MG63 (cell line): ENCODE data around the gene PAF1. TPM values are rescaled to one million over a fixed set of nuclear protein-coding genes. Genes with fewer than 3 reads are reported as not detected.

ENCODE experiments used
- DNase-seq: peaks from one replicate; pipeline ENCODE4 v3.0.0-alpha.2; 2020
- H3K27me3 ChIP-seq: fragments of 250-450 bp; sonication (Bioruptor Pico); 2 replicates; pipeline ENCODE4 v1.5.1; 2020; ENCODE audit warnings: mild to moderate bottlenecking, moderate library complexity
- H3K36me3 ChIP-seq: fragments of 250-450 bp; sonication (Bioruptor Pico); 2 replicates; pipeline ENCODE4 v1.5.1; 2020; ENCODE audit warnings: mild to moderate bottlenecking, moderate library complexity
- H3K4me3 ChIP-seq: fragments of 250-450 bp; sonication (Bioruptor Pico); 2 replicates; pipeline ENCODE4 v1.5.1; 2020; ENCODE audit warnings: mild to moderate bottlenecking, moderate library complexity
- H3K9me3 ChIP-seq: fragments of 250-450 bp; sonication (Bioruptor Pico); 2 replicates; pipeline ENCODE4 v1.5.1; 2020; ENCODE audit warnings: mild to moderate bottlenecking, moderate library complexity
- total RNA-seq: library from RNA; depleted of rRNA; stranded (reverse); fragments of >200 nt; shearing (Covaris generic); gene quantifications from 2 replicates; pipeline ENCODE4 v1.2.3, GENCODE V29; 2014; ENCODE audit warnings: low replicate concordance

The PAF1 gene
- total RNA-seq, 1 experiment from 2014 or later = 62.0 TPM

GRCh38 chr19:39410017-39410830 is 19.3 kb upstream of the PAF1 start:
- H3K36me3 ChIP-seq = peaks cover 21% of the 10 kb centered on the region
- no peaks in the 10 kb centered on the region for H3K9me3 ChIP-seq
- DNase-seq = peak; percentile 64
- peak overlapping the region; percentile 88 for H3K4me3 ChIP-seq
- H3K27me3 ChIP-seq = no peaks in the 10 kb centered on the region

GRCh38 chr19:39409208-39410016 is 18.5 kb upstream of the PAF1 start:
- no peaks in the 10 kb centered on the region for H3K9me3 ChIP-seq
- H3K4me3 ChIP-seq = peak overlapping the region; percentile 88
- H3K36me3 ChIP-seq = peaks cover 21% of the 10 kb centered on the region
- H3K27me3 ChIP-seq = no peaks in the 10 kb centered on the region
- peak; percentile 85 for DNase-seq

DNA sequence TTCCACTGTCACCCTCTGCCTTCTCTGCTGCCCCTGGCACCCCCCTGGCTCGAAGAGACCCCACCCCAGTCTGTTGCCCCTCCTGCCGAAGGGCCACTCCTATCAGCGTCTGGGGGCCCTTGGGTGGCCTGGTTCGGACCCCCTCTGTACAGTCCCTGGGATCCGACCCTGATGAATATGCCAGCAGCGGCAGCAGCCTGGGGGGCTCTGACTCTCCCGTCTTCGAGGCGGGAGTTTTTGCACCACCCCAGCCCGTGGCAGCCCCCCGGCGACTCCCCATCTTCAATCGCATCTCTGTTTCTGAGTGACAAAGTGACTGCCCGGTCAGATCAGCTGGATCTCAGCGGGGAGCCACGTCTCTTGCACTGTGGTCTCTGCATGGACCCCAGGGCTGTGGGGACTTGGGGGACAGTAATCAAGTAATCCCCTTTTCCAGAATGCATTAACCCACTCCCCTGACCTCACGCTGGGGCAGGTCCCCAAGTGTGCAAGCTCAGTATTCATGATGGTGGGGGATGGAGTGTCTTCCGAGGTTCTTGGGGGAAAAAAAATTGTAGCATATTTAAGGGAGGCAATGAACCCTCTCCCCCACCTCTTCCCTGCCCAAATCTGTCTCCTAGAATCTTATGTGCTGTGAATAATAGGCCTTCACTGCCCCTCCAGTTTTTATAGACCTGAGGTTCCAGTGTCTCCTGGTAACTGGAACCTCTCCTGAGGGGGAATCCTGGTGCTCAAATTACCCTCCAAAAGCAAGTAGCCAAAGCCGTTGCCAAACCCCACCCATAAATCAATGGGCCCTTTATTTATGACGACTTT is 17.7 kb upstream of the PAF1 start:
- H3K4me3 ChIP-seq = peak overlapping the region; percentile 88
- H3K36me3 ChIP-seq = peaks cover 21% of the 10 kb centered on the region
- no peaks in the 10 kb centered on the region for H3K9me3 ChIP-seq
- no peaks in the 10 kb centered on the region for H3K27me3 ChIP-seq
- DNase-seq = peak; percentile 49

- DNase-seq = peak; percentile 30
Measured at GRCh38 chr19:39407660-39408391, 16.9 kb upstream of the PAF1 start.

DNA sequence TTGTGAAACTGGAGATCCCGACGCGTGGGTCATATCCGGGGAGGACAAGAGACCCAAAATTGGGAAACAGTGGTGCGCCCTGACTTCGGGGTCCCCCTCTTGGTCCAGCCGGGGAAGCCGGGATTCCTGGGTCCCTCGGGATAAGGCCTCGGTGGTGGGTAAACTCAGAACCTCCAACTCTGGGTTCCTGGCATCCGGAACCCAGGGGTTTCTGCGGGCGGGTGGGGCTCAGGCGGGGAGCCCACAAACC is 16.4 kb upstream of the PAF1 start:
- Histone ChIP-seq H3K9me3 (no peaks in the 10 kb centered on the region), H3K4me3 (peak overlapping the region; percentile 88), H3K36me3 (peaks cover 21% of the 10 kb centered on the region), H3K27me3 (no peaks in the 10 kb centered on the region)
- no peak for DNase-seq

More at GRCh38 chr19:39407660-39408391, 16.9 kb upstream of the PAF1 start:
- peak overlapping the region; percentile 88 for H3K4me3 ChIP-seq
- H3K27me3 ChIP-seq = no peaks in the 10 kb centered on the region
- no peaks in the 10 kb centered on the region for H3K9me3 ChIP-seq
- peaks cover 21% of the 10 kb centered on the region for H3K36me3 ChIP-seq

GRCh38 chr19:39406656-39407409 is 15.9 kb upstream of the PAF1 start, which contains the start of gene ZFP36:
TSS of gene ZFP36 (plus strand) at chr19:39406847. CDS start at chr19:39406905, 58 bp downstream.
- Histone ChIP-seq H3K36me3 (peaks cover 21% of the 10 kb centered on the region), H3K9me3 (no peaks in the 10 kb centered on the region), H3K4me3 (peak within 1 kb of the TSS; percentile 88), H3K27me3 (no peaks in the 10 kb centered on the region)
- peak; percentile 85 for DNase-seq

DNA sequence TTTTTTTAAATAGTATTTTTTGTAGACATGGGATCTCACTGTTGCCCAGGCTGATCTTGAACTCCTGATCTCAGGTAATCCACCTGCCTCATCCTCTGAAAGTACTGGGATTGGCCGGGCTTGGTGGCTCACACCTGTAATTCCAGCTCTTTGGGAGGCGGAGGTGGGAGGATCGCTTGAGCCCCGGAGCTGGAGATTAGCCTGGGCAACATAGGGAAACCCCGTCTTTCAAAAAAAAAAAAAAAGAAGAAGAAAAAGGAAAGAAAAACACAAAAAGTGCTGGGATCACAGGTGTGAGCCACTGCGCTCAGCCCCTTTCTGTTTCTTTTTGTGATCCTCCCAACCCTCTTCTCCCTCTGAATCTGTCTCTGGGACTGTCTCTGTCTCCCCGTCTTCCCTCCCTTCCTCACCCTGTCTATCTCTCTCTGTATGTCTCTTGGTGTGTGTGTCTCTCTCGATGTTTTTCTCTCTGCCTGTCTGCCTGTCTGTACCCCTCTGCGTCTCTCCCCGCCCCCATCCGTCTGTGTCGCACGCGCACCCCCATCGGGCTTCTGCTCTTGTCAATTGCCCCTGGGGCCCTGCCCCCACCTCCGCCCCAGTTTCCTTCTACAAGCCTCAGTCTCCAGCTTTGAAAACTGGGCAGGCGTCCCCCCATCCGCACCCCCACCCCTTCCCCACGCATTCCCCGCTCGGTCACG is 15.2 kb upstream of the PAF1 start:
- no peak for DNase-seq
- Histone ChIP-seq H3K4me3 (peak overlapping the region; percentile 88), H3K9me3 (no peaks in the 10 kb centered on the region), H3K27me3 (no peaks in the 10 kb centered on the region), H3K36me3 (peaks cover 21% of the 10 kb centered on the region)

DNA sequence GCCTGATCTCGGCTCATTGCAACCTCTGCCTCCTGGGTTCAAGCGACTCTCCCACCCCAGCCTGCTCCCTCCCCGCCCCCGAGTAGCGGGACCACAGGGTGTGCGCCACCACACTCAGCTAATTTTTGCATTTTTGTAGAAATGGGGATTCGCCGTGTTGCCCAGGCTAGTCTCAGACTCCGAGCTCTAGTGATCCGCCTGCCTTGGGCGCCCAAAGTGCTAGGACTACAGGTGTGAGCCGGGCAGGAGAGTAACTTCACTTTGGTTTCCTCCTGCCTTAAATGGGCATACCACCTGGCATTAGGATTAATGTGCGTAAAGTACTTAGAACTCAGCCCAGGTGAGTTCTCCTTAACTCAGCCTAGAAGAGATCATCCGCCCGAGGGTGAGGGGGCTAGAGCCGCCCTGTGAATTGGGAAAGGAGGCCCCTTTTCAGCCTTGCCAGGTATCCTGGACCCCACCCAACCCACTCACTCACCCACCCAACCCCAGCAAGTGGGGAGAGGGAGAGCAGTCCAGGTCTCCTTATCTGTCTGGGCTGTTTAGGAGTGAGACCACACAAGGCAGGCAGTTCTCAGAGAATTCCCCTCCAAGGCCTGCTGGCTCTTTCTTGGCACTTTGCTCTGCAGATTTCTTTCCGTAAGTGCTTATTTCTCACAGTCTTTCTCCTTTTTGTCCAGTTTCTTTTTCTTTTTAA is 14.5 kb upstream of the PAF1 start:
- Histone ChIP-seq H3K36me3 (peaks cover 21% of the 10 kb centered on the region), H3K9me3 (no peaks in the 10 kb centered on the region), H3K4me3 (no peak overlapping the region), H3K27me3 (no peaks in the 10 kb centered on the region)
- no peak for DNase-seq

DNA sequence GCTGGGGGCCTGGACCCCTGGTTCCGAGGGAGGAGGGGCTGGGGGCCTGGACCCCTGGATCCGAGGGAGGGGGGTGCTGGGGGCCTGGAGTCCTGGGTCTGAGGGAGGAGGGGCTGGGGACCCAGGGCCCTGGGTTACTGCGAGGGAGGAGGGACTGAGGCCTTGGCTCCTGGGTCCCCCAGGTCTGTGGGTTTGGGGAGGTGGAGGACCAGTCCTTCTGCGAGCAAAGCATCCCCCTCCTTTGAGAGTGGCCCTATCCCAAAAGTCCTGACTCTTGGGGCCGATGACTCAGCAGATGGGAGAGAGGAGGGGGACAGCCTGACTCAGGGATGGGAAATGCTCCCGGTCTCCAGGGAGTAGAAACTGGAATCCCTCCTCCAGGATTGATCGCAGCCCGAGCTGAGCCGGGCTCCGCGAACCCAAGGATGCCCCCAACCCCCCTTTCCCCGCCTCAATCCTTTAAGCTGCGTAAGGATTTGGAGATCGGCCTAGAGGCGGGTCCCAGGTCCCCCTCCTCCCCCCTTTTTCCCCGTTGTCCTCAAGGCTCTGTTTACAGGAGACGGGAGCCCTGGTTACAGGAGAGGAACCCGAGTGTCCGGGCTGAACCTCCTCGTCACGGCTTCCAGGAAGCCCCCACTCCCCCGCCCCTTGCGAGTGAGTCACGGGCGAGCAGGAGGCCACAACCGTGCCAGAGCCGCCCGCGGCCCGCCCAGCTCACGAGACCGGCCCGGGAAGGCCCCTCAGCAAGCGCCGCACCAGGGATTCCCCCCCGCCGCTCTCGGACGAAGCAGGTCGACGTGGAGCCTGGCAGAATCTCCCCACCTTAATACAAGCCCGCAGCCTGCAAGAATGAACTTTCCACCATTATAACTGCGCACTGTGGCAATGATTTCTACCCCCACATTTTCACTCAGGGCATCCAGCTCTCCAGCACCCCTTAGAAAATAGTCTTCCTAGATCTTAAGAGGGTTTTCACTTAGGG is 12.7 kb upstream of the PAF1 start:
- Histone ChIP-seq H3K9me3 (no peaks in the 10 kb centered on the region), H3K4me3 (peak overlapping the region; percentile 42), H3K27me3 (no peaks in the 10 kb centered on the region), H3K36me3 (peaks cover 24% of the 10 kb centered on the region)
- DNase-seq = peak; percentile 100

DNA sequence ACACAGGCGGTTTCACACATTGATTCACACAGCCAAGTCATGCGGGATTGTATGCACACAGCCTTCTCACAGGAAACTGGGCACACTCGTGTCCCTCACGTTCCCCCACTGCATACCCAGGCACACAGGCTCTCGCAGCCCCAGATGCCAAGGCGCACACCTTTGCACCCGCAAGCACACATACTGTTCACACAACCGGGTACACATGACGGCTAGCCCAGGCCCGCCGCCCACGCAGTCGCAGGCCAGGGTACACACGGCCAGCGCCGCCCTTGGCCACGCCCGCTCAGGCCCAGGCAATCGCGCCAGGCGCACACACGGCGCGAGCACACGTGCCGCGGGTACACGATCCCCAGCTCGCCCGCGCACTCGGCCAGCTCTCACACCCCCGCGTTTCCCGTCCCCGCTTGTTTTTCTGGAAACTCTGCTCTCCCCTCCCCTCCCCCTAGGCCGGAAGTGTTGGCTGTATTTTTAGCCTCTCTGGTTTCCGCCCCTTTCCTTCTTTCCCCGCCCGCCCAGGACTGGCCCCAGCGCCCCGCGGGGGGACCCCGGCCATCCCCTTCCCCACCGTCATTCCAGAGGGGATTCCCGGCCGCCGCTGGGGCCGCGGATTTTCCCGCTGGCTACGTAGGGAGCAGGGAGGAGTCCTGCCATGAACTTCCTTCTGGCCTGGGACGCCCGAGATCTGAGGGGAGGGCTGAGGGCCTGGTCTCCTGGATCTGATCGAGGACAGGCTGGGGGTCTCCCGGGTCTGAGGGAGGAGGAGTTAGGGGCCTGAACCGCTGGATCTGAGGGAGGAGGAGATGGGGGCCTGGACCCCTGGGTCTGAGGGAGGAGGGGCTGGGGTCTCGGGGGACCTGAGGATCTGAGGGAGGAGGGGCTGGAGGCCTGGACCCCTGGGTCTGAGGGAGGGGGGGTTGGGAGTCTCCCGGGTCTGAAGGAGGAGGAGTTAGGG is 11.7 kb upstream of the PAF1 start:
- H3K27me3 ChIP-seq = no peaks in the 10 kb centered on the region
- no peaks in the 10 kb centered on the region for H3K9me3 ChIP-seq
- DNase-seq = peak; percentile 95
- peaks cover 22% of the 10 kb centered on the region for H3K36me3 ChIP-seq
- H3K4me3 ChIP-seq = peak overlapping the region; percentile 42

DNA sequence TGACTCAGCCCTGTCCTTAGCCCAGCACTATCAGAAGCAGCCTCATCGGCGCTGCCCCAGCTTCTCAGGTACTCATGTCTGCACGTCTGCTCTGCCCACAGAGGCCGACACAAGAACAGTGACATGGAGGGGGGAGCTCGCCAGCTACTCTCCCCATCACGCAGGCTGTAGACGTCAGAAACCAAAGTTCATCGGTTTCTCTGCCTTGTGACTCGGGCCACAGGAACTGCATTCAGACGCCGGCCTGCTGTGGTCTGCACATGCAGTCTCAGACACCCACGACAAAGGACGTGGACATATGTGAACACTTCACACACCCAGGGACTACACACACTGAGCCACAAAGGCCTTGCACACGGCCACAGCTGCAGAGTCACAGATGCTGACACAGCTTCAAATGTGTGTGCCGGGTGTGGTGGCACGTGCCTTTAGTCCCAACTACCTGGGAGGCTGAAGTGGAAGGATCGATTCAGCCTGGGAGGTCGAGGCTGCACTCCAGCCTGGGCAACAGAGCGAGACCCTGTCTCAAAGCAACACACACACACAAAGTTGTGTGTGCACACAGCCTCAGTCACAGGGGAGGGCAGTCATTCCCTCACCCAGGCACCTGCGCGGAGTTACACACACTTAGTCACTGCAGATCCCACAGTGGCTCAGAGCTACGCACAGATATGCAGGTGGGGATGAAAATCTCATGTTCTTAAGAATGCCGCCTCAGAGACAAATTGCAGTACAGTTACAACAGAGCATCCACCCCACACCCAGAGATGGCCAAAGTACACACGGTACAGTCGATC is 10.8 kb upstream of the PAF1 start:
- no peak overlapping the region for H3K4me3 ChIP-seq
- no peak for DNase-seq
- no peaks in the 10 kb centered on the region for H3K9me3 ChIP-seq
- peaks cover 22% of the 10 kb centered on the region for H3K36me3 ChIP-seq
- no peaks in the 10 kb centered on the region for H3K27me3 ChIP-seq

- H3K9me3 ChIP-seq = no peaks in the 10 kb centered on the region
- no peak for DNase-seq
- H3K27me3 ChIP-seq = no peaks in the 10 kb centered on the region
- no peak overlapping the region for H3K4me3 ChIP-seq
- H3K36me3 ChIP-seq = peaks cover 24% of the 10 kb centered on the region
Measured at GRCh38 chr19:39401070-39401548, 10.2 kb upstream of the PAF1 start.
